ENCODE results near the gene HP1BP3. TPM values are rescaled to one million over a fixed set of nuclear protein-coding genes. Genes with fewer than 3 reads are reported as not detected.

HP1BP3 gene
- total RNA-seq, 3 donors from 2014 or later (not counting 1 experiment from before 2014, with no cell fraction given) = 243 to 296 (median 274) TPM

GRCh38 chr1:20726932-20727745 lies 60.0 kb downstream of the HP1BP3 start:
- Histone ChIP-seq H3K27me3 (ENCODE audit: control insufficient read depth, insufficient read depth, low read length) (peaks cover 11% of the 10 kb centered on the region), H3K4me1 (ENCODE audit: control insufficient read depth, insufficient read depth, low read length) (peaks cover 8% of the 10 kb centered on the region), H3K27ac (ENCODE audit: low read length) (no peak overlapping the region), H3K9me3 (ENCODE audit: control insufficient read depth, insufficient read depth, low read length) (no peaks in the 10 kb centered on the region), H3K4me3 (ENCODE audit: low read length) (no peak overlapping the region), H3K36me3 (ENCODE audit: control insufficient read depth, insufficient read depth, low read length) (no peaks in the 10 kb centered on the region)
- intact Hi-C loops (cut with micrococcal nuclease) = no loop called here
- H3K27me3 Mint-ChIP-seq (ENCODE audit: low read depth in 2 of 2) = peaks cover 25 to 30% of the 10 kb centered on the region in 2 donors
- 92% methylated on average over 16 of the region's 17 CpGs for WGBS (ENCODE audit: insufficient coverage)
- H3K27ac Mint-ChIP-seq = no peak overlapping the region
- no peaks in the 10 kb centered on the region for H3K9me3 Mint-ChIP-seq
- TF ChIP-seq CTCF (IDR thresholded peaks at IDR 0.05) = no peak
- peaks cover 0 to 17% of the 10 kb centered on the region in 2 donors for H3K4me1 Mint-ChIP-seq
- H3K36me3 Mint-ChIP-seq = no peaks in the 10 kb centered on the region
- DNase-seq (no peak), ATAC-seq (no peak)
- H3K4me3 Mint-ChIP-seq = no peak overlapping the region

DNA sequence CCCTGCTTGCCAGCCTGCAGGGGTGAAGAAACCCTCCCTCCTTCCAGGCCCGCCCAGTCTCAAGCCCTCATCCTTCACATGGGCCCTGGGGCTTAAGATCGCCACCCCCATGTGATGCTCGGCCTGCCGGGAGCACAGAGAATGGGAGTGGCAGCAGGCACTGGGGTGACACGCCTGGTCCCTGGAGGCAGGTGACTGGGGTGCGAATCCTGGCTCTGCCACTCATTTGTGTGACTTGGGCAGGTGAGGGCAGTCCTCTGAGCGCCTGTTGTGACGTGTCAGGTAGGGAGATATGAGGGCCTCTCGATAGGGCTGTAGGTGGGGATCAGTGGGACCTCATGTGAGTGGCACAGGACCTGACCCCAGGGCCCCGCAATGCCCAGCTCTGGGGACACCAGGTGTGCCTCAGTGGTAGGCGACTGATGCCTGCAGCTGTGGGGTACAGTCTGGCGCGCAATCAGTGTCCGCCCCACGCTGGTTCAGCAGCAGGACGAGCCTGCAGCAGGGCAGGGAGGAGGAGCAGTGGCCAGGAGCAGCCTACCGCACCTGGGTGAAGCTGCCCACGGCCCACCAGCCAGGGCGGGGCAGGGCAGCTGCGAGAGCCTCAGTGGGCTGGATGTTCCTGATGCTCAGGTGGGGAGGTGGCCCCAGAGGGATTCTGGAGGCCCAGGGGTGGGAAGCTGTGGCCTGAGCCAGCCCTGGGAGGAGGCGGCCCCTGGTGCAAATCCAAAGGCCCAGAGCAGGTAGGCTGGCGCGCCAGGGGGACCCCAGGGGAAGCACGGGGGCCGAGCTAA lies 60.8 kb downstream of the HP1BP3 start:
- H3K36me3 Mint-ChIP-seq = no peaks in the 10 kb centered on the region
- no peak overlapping the region for H3K4me3 ChIP-seq (ENCODE audit: low read length)
- H3K4me1 Mint-ChIP-seq = peaks cover 0 to 14% of the 10 kb centered on the region in 2 donors
- no peaks in the 10 kb centered on the region for H3K9me3 ChIP-seq (ENCODE audit: control insufficient read depth, insufficient read depth, low read length)
- H3K4me1 ChIP-seq (ENCODE audit: control insufficient read depth, insufficient read depth, low read length) = peaks cover 5% of the 10 kb centered on the region
- no peak overlapping the region for H3K27ac ChIP-seq (ENCODE audit: low read length)
- peaks cover 25 to 28% of the 10 kb centered on the region in 2 donors for H3K27me3 Mint-ChIP-seq (ENCODE audit: low read depth in 2 of 2)
- H3K27me3 ChIP-seq (ENCODE audit: control insufficient read depth, insufficient read depth, low read length) = peaks cover 9% of the 10 kb centered on the region
- no peaks in the 10 kb centered on the region for H3K9me3 Mint-ChIP-seq
- no peak for TF ChIP-seq CTCF (IDR thresholded peaks at IDR 0.05)
- ATAC-seq (no peak), DNase-seq (no peak)
- H3K27ac Mint-ChIP-seq = no peak overlapping the region
- no peaks in the 10 kb centered on the region for H3K36me3 ChIP-seq (ENCODE audit: control insufficient read depth, insufficient read depth, low read length)
- intact Hi-C loops (cut with micrococcal nuclease) = no loop called here
- 90% methylated on average over 25 of the region's 25 CpGs for WGBS (ENCODE audit: insufficient coverage)
- H3K4me3 Mint-ChIP-seq = no peak overlapping the region

- WGBS (ENCODE audit: insufficient coverage) = 84% methylated on average over 29 of the region's 29 CpGs
- ATAC-seq (no peak), DNase-seq (no peak)
- H3K9me3 ChIP-seq (ENCODE audit: control insufficient read depth, insufficient read depth, low read length) = no peaks in the 10 kb centered on the region
- H3K27ac Mint-ChIP-seq = no peak overlapping the region
- no peak overlapping the region for H3K27ac ChIP-seq (ENCODE audit: low read length)
- H3K27me3 Mint-ChIP-seq (ENCODE audit: low read depth in 2 of 2) = peaks cover 24 to 25% of the 10 kb centered on the region in 2 donors
- H3K4me1 ChIP-seq (ENCODE audit: control insufficient read depth, insufficient read depth, low read length) = no peaks in the 10 kb centered on the region
- peaks cover 2% of the 10 kb centered on the region for H3K27me3 ChIP-seq (ENCODE audit: control insufficient read depth, insufficient read depth, low read length)
- no peak overlapping the region for H3K4me3 ChIP-seq (ENCODE audit: low read length)
- intact Hi-C loops (cut with micrococcal nuclease) = no loop called here
- no peaks in the 10 kb centered on the region for H3K9me3 Mint-ChIP-seq
- no peaks in the 10 kb centered on the region for H3K36me3 ChIP-seq (ENCODE audit: control insufficient read depth, insufficient read depth, low read length)
- peaks cover 0 to 12% of the 10 kb centered on the region in 2 donors for H3K4me1 Mint-ChIP-seq
- H3K36me3 Mint-ChIP-seq = no peaks in the 10 kb centered on the region
- TF ChIP-seq CTCF (IDR thresholded peaks at IDR 0.05) = no peak
- H3K4me3 Mint-ChIP-seq = no peak overlapping the region
Measured at GRCh38 chr1:20725189-20726117, 61.7 kb downstream of the HP1BP3 start.

All from natural killer cell (primary cell).